Mucosa of rectum (tissue), 2 donors: ENCODE data around the gene GPC1.

Source experiments
- H3K27ac ChIP-seq, 2 donors: one replicate each; pipeline ENCODE4 v1.7.0; 2013; ENCODE audit warnings: inconsistent platforms in 2 of 2, low read depth in 2 of 2, low read length in 2 of 2
- H3K27me3 ChIP-seq, 2 donors: one replicate each; pipeline ENCODE4 v1.7.0; 2013; ENCODE audit warnings: low read length in 2 of 2; ENCODE audit not compliant: control insufficient read depth in 2 of 2, insufficient read depth in 2 of 2
- H3K36me3 ChIP-seq, 2 donors: one replicate each; pipeline ENCODE4 v1.7.0; 2013; ENCODE audit warnings: low read length in 2 of 2; ENCODE audit not compliant: control insufficient read depth in 2 of 2, insufficient read depth in 2 of 2
- H3K4me1 ChIP-seq, 2 donors: one replicate each; pipeline ENCODE4 v1.7.0; 2013; ENCODE audit warnings: low read length in 2 of 2, mild to moderate bottlenecking in 1 of 2; ENCODE audit not compliant: control insufficient read depth in 2 of 2, insufficient read depth in 2 of 2
- H3K4me3 ChIP-seq, 2 donors: one replicate each; pipeline ENCODE4 v1.7.0; 2013; ENCODE audit warnings: low read length in 2 of 2
- H3K9ac ChIP-seq, 2 donors: one replicate each; pipeline ENCODE4 v1.7.0; 2013; ENCODE audit warnings: low read length in 2 of 2, low read depth in 1 of 2, mild to moderate bottlenecking in 1 of 2
- H3K9me3 ChIP-seq, 2 donors: one replicate each; pipeline ENCODE4 v1.7.0; 2013; ENCODE audit warnings: low read length in 2 of 2; ENCODE audit not compliant: control insufficient read depth in 2 of 2
- donor health status: healthy.
- donor health status: Normal muscosa, but diverticular disease.

GPC1 gene

GRCh38 chr2:240500561-240501423 lies 65.3 kb downstream of the GPC1 start:
- H3K36me3 ChIP-seq = peaks cover 4 to 11% of the 10 kb centered on the region in 2 donors
- no peaks in the 10 kb centered on the region for H3K4me1 ChIP-seq
- no peak overlapping the region for H3K9ac ChIP-seq
- H3K9me3 ChIP-seq = no peaks in the 10 kb centered on the region
- no peaks in the 10 kb centered on the region for H3K27me3 ChIP-seq
- no peak overlapping the region for H3K27ac ChIP-seq
- H3K4me3 ChIP-seq = no peak overlapping the region

DNA sequence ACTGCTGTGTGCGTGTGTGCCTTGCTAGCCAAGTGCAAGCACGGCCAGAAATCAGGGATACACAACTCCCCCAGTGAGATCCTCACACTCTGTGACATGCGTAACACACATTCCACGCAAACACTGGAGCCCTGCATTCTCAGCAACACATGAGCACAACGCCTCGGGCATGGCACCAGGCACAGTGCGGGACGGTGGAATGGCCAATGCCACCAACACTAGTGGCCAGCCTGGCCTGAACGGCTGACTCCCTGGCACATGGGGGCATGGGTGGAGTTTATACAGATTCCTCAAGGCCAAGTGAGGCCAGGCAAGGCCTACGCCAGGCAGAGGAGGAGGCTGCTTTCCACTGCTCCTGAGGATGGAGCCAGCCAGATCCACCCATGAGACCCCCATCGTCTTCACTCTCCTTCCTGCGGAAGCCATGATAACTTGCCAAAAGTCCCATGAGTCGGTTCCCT lies 66.1 kb downstream of the GPC1 start:
- H3K9me3 ChIP-seq = no peaks in the 10 kb centered on the region
- no peaks in the 10 kb centered on the region for H3K27me3 ChIP-seq
- peaks cover 4 to 11% of the 10 kb centered on the region in 2 donors for H3K36me3 ChIP-seq
- no peak overlapping the region for H3K27ac ChIP-seq
- no peak overlapping the region for H3K9ac ChIP-seq
- H3K4me1 ChIP-seq = no peaks in the 10 kb centered on the region
- H3K4me3 ChIP-seq = no peak overlapping the region

DNA sequence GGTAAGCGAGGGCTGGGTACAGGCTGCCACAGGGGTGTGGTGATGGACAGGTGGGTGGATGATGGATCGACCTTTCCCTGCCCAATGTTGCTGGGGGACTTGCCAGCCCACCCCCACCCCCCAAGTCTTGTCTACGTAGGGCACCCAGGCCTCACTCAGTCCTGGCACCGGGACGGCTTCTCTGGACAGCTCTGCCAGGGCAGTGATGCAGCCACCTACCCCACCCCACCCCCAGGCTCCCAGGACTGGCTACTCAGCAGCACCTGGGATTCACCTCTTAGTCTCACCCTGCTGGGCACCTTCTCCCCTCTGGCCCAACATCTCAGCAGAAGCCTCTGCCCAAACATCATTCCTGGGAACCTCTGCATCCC lies 66.6 kb downstream of the GPC1 start:
- Histone ChIP-seq H3K4me1 (no peaks in the 10 kb centered on the region), H3K27ac (no peak overlapping the region), H3K36me3 (peaks cover 4 to 11% of the 10 kb centered on the region in 2 donors), H3K9me3 (no peaks in the 10 kb centered on the region), H3K4me3 (no peak overlapping the region), H3K9ac (no peak overlapping the region), H3K27me3 (no peaks in the 10 kb centered on the region)

GRCh38 chr2:240502430-240503121 lies 67.1 kb downstream of the GPC1 start:
- H3K27me3 ChIP-seq = no peaks in the 10 kb centered on the region
- no peaks in the 10 kb centered on the region for H3K9me3 ChIP-seq
- H3K27ac ChIP-seq = no peak overlapping the region
- peaks cover 2 to 10% of the 10 kb centered on the region in 2 donors for H3K36me3 ChIP-seq
- no peak overlapping the region for H3K4me3 ChIP-seq
- no peak overlapping the region for H3K9ac ChIP-seq
- no peaks in the 10 kb centered on the region for H3K4me1 ChIP-seq

GRCh38 chr2:240503375-240503774 lies 67.9 kb downstream of the GPC1 start:
- H3K9ac ChIP-seq = no peak overlapping the region
- H3K4me1 ChIP-seq = no peaks in the 10 kb centered on the region
- peaks cover 0 to 9% of the 10 kb centered on the region in 2 donors for H3K36me3 ChIP-seq
- H3K4me3 ChIP-seq = no peak overlapping the region
- H3K9me3 ChIP-seq = no peaks in the 10 kb centered on the region
- H3K27me3 ChIP-seq = no peaks in the 10 kb centered on the region
- H3K27ac ChIP-seq = no peak overlapping the region

DNA sequence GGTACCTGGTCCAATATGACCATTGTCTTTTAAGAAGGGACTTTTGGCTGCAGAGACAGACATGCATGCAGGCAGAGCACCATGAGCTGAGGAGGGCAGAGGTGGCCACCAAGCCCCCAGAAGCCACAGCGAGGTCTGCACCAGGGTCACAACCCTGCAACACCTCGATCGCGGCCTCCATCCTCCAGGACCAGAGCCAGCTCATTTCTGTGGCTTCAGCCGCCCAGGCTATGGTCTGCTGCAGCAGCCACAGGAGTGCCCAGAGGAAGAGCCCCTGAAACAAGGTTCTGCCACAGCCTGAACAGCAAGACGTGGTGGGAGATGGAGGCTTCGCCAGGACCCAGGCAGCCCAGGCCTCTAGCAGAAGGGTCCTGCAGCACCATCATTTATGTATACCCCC lies 68.4 kb downstream of the GPC1 start:
- H3K4me1 ChIP-seq = no peaks in the 10 kb centered on the region
- H3K36me3 ChIP-seq = peaks cover 0 to 12% of the 10 kb centered on the region in 2 donors
- no peak overlapping the region for H3K4me3 ChIP-seq
- no peak overlapping the region for H3K27ac ChIP-seq
- no peaks in the 10 kb centered on the region for H3K9me3 ChIP-seq
- no peaks in the 10 kb centered on the region for H3K27me3 ChIP-seq
- H3K9ac ChIP-seq = no peak overlapping the region

DNA sequence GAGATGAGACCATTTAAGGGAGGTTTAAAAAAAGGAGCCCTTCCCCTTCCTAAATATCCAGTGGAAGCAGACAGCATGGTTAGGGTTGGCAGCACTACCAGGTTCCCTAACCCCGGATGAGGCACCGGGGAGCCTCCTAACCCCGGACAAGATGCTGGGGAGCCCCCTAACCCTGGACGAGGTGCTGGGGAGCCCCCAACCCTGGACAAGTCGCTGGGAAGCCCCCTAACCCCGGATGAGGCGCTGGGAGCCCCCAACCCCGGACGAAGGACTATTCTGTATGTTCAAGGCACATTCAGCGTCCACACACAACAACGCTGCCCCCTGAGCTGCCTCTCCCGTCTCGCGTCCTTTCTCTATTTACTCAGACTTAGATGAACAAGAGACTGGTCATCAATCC lies 70.4 kb downstream of the GPC1 start:
- H3K4me3 ChIP-seq = no peak overlapping the region
- peaks cover 0 to 13% of the 10 kb centered on the region in 2 donors for H3K36me3 ChIP-seq
- H3K9me3 ChIP-seq = no peaks in the 10 kb centered on the region
- H3K9ac ChIP-seq = no peak overlapping the region
- no peak overlapping the region for H3K27ac ChIP-seq
- H3K4me1 ChIP-seq = no peaks in the 10 kb centered on the region
- H3K27me3 ChIP-seq = no peaks in the 10 kb centered on the region

GRCh38 chr2:240506406-240507059 lies 71.1 kb downstream of the GPC1 start:
- no peaks in the 10 kb centered on the region for H3K9me3 ChIP-seq
- H3K4me3 ChIP-seq = no peak overlapping the region
- no peaks in the 10 kb centered on the region for H3K4me1 ChIP-seq
- no peaks in the 10 kb centered on the region for H3K27me3 ChIP-seq
- no peak overlapping the region for H3K9ac ChIP-seq
- no peak overlapping the region for H3K27ac ChIP-seq
- H3K36me3 ChIP-seq = peaks cover 0 to 13% of the 10 kb centered on the region in 2 donors

DNA sequence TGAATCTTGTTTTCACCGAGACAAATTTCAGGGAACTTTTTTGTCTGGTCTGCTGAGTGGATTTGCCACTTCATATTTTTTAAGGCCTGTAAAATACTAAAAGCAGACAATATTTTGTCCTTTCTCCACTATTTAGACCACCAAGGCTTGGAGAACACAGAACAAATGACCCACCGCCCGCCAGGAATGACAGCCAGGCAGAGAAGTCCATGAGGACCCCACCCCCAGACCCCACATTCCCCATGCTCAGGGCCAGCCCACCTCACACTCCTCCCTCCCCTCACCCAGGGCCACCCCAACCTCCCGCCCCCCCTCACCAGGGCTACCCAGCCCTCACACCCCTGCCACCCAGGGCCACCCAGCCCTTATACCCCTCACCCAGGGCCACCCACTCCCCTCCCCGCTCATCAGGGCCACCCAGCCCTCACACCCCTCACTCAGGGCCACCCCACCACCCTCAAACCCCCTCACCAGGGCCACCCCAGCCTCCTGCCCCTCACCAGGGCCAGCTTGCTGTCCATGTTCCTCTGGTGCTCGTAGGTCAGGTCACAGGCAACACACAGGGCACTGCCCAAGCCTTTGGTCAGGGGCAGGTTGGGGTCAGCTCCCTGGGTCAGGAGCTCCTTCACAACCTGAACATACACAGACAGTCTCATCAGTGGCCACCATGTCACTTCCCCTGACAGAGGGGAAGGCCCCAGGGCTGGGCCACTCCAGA lies 71.8 kb downstream of the GPC1 start:
- Histone ChIP-seq H3K4me1 (no peaks in the 10 kb centered on the region), H3K27me3 (no peaks in the 10 kb centered on the region), H3K36me3 (peaks cover 0 to 13% of the 10 kb centered on the region in 2 donors), H3K9ac (no peak overlapping the region), H3K27ac (no peak overlapping the region), H3K4me3 (no peak overlapping the region), H3K9me3 (no peaks in the 10 kb centered on the region)
